Activated CD8-positive, alpha-beta T cell treated with anti-CD3 and anti-CD28 coated beads, Interleukin-2, amount 10 ng/mL, durations not matched to agents 7 days and 5 days (primary cell): ENCODE results near the gene TIMM17A. TPM values are rescaled to one million over a fixed set of nuclear protein-coding genes. Genes with fewer than 3 reads are reported as not detected.
"Not testable (repeated sequence)": the region's sequence is repeated elsewhere in the genome, so short reads cannot be mapped to it uniquely, and the experiment has no call there.

Experiments
- ATAC-seq: fragments of 150-1000 bp; cut with Tn5 transposase; one replicate; pipeline ENCODE4 v1.10.0; 2021; ENCODE audit warnings: moderate library complexity
- CTCF ChIA-PET: fragments of 350-600 bp; sonication (Branson Sonifier 250); formaldehyde crosslinking; loops from one replicate; lab custom pipeline; 2021; ENCODE audit warnings: antibody characterized with exemption; lab: Charles Lee
- POLR2A ChIA-PET: fragments of 350-600 bp; sonication (Branson Sonifier 250); formaldehyde crosslinking; loops from one replicate; lab custom pipeline; 2021; ENCODE audit warnings: antibody characterized with exemption; lab: Charles Lee
- DNase-seq: peaks from one replicate; pipeline ENCODE4 v3.0.0-alpha.2; 2020
- H3K27ac Mint-ChIP-seq: one replicate; pipeline ENCODE4 v1.8.0; 2021; ENCODE audit warnings: mild to moderate bottlenecking, mixed read lengths
- H3K27me3 Mint-ChIP-seq: one replicate; pipeline ENCODE4 v1.8.0; 2021; ENCODE audit warnings: low read depth, mixed read lengths
- H3K36me3 Mint-ChIP-seq: one replicate; pipeline ENCODE4 v1.8.0; 2021; ENCODE audit warnings: low read depth, mixed read lengths
- H3K4me1 Mint-ChIP-seq: one replicate; pipeline ENCODE4 v1.8.0; 2021; ENCODE audit warnings: low read depth, mixed read lengths
- H3K4me3 Mint-ChIP-seq: one replicate; pipeline ENCODE4 v1.8.0; 2021; ENCODE audit warnings: mild to moderate bottlenecking, mixed read lengths
- H3K9me3 Mint-ChIP-seq: one replicate; pipeline ENCODE4 v1.8.0; 2022; ENCODE audit warnings: mixed read lengths; ENCODE audit not compliant: insufficient read depth
- total RNA-seq, 2 experiments: library from RNA; stranded (reverse); gene quantifications; one replicate each; pipeline ENCODE4 v1.2.3, GENCODE V29; 2021

TIMM17A gene
- total RNA-seq, 2 experiments from 2014 or later, result 51.4 to 54.0 TPM

DNA sequence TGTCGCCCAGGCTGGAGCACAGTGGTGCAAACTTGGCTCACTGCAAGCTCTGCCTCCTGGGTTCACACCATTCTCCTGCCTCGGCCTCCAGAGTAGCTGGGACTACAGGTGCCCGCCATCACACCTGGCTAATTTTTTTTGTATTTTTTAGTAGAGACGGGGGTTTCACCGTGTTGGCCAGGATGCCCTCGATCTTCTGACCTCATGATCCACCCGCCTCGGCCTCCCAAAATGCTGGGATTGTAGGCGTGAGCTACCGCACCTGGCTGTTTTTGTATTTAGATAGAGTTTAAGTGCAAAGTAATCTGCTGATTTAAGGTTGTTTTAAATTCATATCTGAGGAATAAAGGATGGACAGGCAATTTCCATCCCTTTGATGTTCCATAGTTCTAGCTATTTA is 7.1 kb downstream of the TIMM17A start:
- not testable (repeated sequence) for ATAC-seq, H3K9me3 Mint-ChIP-seq, H3K4me1 Mint-ChIP-seq, H3K4me3 Mint-ChIP-seq, H3K27me3 Mint-ChIP-seq, H3K27ac Mint-ChIP-seq, DNase-seq
- ChIA-PET POLR2A (interaction anchor here (0.6 kb wide), 1 partner anchor 130 kb away, joined by 3 read pairs; no protein-coding TSS in a partner anchor), CTCF (interaction anchor here (0.8 to 9.2 kb wide), 3 partner anchors 11 to 67 kb away, joined by 3 to 67 read pairs (median 16); no protein-coding TSS in a partner anchor)
- peaks cover 61% of the 10 kb centered on the region for H3K36me3 Mint-ChIP-seq

DNA sequence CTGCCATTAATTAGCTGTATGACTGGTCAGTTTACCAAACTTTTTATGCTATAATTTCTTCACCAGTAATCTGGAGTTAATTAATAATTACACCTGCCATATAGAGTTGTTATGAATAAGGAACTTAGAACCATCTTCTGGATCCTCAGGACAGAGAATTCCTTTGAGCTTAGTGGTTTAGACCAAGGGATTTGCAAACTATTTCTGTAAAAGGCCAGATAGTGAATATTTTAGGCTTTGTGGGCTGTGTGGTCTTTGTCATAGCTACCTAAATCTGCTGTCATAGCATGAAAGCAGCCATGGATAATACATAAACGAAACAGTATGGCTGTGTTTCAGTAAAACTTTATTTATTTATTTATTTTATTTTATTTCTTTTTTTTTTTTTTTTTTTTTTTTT is 9.0 kb downstream of the TIMM17A start:
- Mint-ChIP-seq H3K27me3 (no peaks in the 10 kb centered on the region), H3K27ac (no peak overlapping the region), H3K4me1 (no peaks in the 10 kb centered on the region), H3K9me3 (no peaks in the 10 kb centered on the region), H3K36me3 (peaks cover 59% of the 10 kb centered on the region), H3K4me3 (no peak overlapping the region)
- ATAC-seq (no peak), DNase-seq (no peak)
- ChIA-PET POLR2A (interaction anchor here (0.8 kb wide), 1 partner anchor 9 kb away, joined by 3 read pairs; the partner anchor contains the start of gene TIMM17A), CTCF (interaction anchor here (0.7 to 9.2 kb wide), 4 partner anchors 9 to 68 kb away, joined by 3 to 67 read pairs (median 10); no protein-coding TSS in a partner anchor)

DNA sequence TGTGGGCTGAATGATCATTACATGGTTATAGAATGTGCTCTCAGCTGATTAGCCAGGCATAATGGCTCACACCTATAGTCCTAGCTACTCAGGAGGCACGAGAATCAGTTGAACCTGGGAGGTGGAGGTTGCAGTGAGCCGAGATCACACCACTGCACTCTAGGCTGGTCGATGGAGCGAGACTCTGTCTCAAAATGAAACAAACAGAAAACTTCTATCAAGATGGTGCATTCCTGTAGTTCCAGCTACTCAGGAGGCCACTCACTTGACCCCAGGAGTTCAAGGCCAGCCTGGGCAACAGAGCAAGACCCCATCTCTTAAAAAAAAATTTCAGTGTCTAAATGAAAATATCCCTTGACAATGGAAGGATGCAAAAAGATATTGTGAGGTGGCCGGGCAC is 10.9 kb downstream of the TIMM17A start:
- Mint-ChIP-seq H3K9me3 (no peaks in the 10 kb centered on the region), H3K27me3 (no peaks in the 10 kb centered on the region), H3K36me3 (peaks cover 67% of the 10 kb centered on the region), H3K27ac (no peak overlapping the region), H3K4me1 (no peaks in the 10 kb centered on the region), H3K4me3 (no peak overlapping the region)
- no peak for DNase-seq
- ChIA-PET CTCF (interaction anchor here (0.6 to 9.2 kb wide), 2 partner anchors 70 to 421 kb away, joined by 4 to 67 read pairs; no protein-coding TSS in a partner anchor), POLR2A (no interaction called here)
- ATAC-seq, result no peak

DNA sequence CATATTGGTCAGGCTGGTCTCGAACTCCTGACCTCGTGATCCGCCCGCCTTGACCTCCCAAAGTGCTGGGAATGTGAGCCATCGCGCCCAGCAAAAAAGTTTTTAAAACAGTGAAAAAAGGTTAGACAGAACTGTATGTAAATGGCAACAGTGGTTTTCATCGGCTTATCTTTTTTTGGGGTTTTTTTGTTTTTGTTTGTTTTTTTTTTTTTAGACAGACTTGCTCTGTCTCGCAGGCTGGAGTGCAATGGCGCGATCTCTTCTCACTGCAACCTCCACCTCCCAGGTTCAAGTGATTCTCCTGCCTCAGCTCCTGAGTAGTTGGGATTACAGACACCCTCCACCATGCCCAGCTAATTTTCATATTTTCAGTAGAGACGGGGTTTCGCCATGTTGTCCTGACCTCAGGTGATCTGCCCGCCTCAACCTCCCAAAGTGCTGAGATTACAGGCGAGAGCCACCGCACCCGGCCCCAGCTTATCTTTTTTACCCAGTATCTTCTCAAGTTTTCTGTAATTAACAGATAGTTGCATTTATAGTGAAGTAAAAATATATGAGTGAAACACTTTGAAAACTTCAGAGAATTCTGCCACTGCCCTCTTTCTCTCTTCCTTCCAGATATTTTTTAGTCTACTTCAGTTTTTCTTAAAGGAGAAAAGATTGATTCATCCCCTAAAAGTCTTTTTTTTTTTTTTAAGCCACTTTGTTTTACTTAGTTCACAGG is 13.1 kb downstream of the TIMM17A start:
- Mint-ChIP-seq H3K27ac (no peak overlapping the region), H3K9me3 (no peaks in the 10 kb centered on the region), H3K4me3 (no peak overlapping the region), H3K4me1 (peaks cover 5% of the 10 kb centered on the region), H3K36me3 (peaks cover 53% of the 10 kb centered on the region), H3K27me3 (no peaks in the 10 kb centered on the region)
- DNase-seq (no peak), ATAC-seq (no peak)
- ChIA-PET POLR2A (no interaction called here), CTCF (interaction anchor here (0.6 to 9.2 kb wide), 8 partner anchors 11 to 526 kb away, joined by 3 to 67 read pairs (median 4); partner anchors contain the start of genes RNPEP and TIMM17A)

DNA sequence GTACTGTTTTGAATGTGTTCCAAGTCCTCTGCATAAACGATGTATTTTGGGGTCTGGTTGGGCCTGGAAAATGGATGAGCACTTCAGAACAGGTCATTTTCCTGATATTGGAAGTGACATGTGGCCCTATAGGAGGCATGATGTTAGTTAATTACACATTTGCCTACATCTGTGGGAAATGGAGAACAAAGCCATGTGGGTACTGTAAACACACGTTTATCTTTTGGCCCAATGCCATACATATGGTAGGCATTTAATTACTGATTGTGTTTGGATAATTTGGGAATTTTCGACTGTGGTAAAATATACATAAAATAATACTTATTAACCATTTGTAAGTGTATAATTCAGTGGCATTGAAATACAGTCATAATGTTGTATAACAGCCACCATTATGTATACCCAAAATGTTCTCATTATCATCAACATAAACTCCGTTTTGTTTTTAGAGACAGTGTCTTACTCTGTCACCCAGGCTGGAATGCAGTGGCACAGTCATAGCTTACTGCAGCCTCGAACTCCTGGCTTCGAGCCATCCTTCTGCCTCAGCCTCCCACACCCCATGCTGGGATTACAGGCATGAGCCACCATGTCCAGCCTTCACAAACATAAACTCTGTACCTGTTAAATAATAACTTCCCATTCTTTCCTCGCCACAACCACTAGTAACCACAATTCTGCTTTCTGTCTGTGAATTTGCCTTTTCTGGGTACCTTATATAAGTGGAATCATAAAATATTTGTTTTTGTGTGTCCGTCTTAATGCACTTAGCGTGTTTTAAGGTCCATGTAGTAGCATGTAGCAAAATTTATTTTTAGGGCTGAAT is 15.2 kb downstream of the TIMM17A start:
- DNase-seq (no peak), ATAC-seq (no peak)
- Mint-ChIP-seq H3K4me1 (peaks cover 5% of the 10 kb centered on the region), H3K9me3 (no peaks in the 10 kb centered on the region), H3K36me3 (peaks cover 40% of the 10 kb centered on the region), H3K27ac (no peak overlapping the region), H3K27me3 (peaks cover 8% of the 10 kb centered on the region), H3K4me3 (no peak overlapping the region)
- ChIA-PET CTCF (interaction anchor here (4.9 to 9.2 kb wide), 3 partner anchors 74 to 91 kb away, joined by 40 to 145 read pairs (median 67); no protein-coding TSS in a partner anchor), POLR2A (no interaction called here)

DNA sequence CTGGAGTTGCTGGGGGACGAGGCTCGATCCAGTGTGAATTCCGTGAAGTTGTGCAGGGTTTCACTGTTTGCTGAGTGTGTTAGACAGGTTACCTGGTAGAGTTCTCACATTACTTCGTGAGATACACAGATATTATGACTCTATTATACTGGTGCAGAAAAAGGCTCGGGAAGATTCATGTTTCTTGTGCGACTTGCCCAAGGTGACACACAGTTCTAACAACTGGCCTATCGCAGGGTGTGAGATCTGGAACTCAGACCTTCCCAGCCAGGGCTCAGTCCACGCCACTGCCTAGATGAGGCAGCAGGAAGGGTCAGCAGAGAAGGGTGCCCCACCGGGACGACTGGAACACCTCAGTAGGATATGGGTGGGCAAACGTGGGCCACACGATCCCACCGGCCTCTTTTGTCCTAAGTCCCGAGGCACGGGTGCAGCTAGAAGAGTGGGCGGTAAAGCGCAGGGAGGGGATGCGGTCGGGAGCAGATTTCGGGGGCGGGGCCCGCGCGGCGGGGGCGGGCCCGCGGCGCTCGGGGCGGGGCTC is 26.8 kb downstream of the TIMM17A start:
- Mint-ChIP-seq H3K27me3 (peaks cover 8% of the 10 kb centered on the region), H3K36me3 (no peaks in the 10 kb centered on the region), H3K27ac (peak overlapping the region; percentile 84), H3K9me3 (no peaks in the 10 kb centered on the region), H3K4me3 (peak overlapping the region; percentile 89), H3K4me1 (peaks cover 19% of the 10 kb centered on the region)
- CTCF ChIA-PET, result interaction anchor here (1.0 to 3.7 kb wide), 7 partner anchors 9 to 178 kb away, joined by 3 to 25 read pairs (median 5); partner anchors contain the start of genes IPO9 and PTPN7
- POLR2A ChIA-PET, result interaction anchor here (0.5 kb wide), 1 partner anchor 401 kb away, joined by 3 read pairs; no protein-coding TSS in a partner anchor
- DNase-seq (peak; percentile 75), ATAC-seq (no peak)

DNA sequence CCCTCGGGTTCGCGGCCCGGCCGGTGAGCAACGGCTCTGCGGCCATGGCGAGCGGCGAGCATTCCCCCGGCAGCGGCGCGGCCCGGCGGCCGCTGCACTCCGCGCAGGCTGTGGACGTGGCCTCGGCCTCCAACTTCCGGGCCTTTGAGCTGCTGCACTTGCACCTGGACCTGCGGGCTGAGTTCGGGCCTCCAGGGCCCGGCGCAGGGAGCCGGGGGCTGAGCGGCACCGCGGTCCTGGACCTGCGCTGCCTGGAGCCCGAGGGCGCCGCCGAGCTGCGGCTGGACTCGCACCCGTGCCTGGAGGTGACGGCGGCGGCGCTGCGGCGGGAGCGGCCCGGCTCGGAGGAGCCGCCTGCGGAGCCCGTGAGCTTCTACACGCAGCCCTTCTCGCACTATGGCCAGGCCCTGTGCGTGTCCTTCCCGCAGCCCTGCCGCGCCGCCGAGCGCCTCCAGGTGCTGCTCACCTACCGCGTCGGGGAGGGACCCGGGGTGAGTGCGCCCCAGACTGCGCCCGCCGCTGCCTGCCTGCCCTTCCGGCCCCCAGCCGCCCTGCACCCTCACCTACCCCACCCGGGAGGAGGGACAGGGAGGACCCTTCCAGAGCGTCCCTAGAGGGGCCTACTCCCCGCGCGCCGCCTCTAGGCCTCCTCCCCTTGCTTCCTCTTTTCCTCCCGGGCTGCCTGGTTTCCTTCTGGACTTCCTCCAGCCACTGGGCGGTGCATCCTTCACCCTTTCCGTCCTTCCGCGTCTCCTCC is 27.5 kb downstream of the TIMM17A start, which contains the start of gene RNPEP:
Gene RNPEP, plus strand, starts transcription at position 26 of the 757 bp plus-strand sequence. Its CDS starts 19 bp downstream, at position 45.
- no peaks in the 10 kb centered on the region for H3K9me3 Mint-ChIP-seq
- CTCF ChIA-PET, result interaction anchor here (1.0 to 3.7 kb wide), 7 partner anchors 10 to 178 kb away, joined by 3 to 25 read pairs (median 5); partner anchors contain the start of genes IPO9 and PTPN7
- POLR2A ChIA-PET, result no interaction called here

DNA sequence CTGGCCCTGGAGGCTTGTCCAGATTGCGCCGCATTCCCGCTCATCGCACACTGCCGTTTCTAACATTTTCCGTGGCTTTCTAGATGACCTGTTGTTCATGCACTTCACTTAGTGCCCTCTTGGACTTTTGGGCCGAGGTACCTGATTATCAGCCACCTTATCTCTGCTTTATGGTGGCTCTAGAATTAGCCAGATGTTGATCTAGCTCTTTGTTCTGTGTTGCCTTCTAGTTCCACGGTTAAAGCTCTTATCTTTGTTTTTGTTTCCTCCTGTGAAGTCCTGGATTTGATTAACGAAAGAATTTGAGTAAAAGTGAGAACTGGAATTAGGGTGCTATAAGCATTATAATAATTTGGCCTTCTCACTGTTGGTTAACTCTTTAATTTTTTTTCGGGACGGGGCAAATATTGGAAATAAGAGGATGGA is 28.1 kb downstream of the TIMM17A start:
- Mint-ChIP-seq H3K9me3 (no peaks in the 10 kb centered on the region), H3K27ac (peak overlapping the region; percentile 75), H3K4me1 (peaks cover 19% of the 10 kb centered on the region), H3K36me3 (no peaks in the 10 kb centered on the region), H3K27me3 (peaks cover 8% of the 10 kb centered on the region), H3K4me3 (peak overlapping the region; percentile 83)
- ATAC-seq, result peak; percentile 9
- no peak for DNase-seq
- ChIA-PET POLR2A (no interaction called here), CTCF (interaction anchor here (0.7 to 3.7 kb wide), 6 partner anchors 15 to 154 kb away, joined by 3 to 25 read pairs (median 4); partner anchors contain the start of gene IPO9)

More for the DNA sequence above, 27.5 kb downstream of the TIMM17A start, which contains the start of gene RNPEP:
- Mint-ChIP-seq H3K4me1 (peaks cover 19% of the 10 kb centered on the region), H3K27ac (peak within 1 kb of the TSS; percentile 84), H3K36me3 (no peaks in the 10 kb centered on the region), H3K27me3 (peaks cover 8% of the 10 kb centered on the region), H3K4me3 (peak within 1 kb of the TSS; percentile 89)
- peak; percentile 85 for ATAC-seq
- peak; percentile 65 for DNase-seq

DNA sequence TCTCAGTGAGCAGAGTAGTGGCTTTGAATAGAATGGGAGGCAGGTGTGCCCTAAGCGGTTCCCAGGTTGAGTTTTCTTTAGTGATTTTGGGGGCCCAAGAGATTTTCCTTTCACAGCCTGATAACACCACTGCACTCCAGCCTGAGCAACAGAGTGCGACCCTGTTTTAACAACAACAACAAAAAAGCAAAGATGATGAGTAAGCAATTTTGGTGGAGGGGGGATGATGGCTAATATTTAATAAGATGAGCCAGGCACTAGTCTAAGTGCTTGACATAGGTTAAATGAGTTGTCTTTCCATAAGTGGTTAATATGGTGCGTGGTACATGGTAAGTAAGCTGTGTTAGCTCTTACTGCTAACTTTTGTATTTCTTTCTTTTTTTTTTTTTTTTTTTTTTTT is 29.1 kb downstream of the TIMM17A start:
- POLR2A ChIA-PET, result no interaction called here
- Mint-ChIP-seq H3K4me3 (no peak overlapping the region), H3K9me3 (no peaks in the 10 kb centered on the region)

DNA sequence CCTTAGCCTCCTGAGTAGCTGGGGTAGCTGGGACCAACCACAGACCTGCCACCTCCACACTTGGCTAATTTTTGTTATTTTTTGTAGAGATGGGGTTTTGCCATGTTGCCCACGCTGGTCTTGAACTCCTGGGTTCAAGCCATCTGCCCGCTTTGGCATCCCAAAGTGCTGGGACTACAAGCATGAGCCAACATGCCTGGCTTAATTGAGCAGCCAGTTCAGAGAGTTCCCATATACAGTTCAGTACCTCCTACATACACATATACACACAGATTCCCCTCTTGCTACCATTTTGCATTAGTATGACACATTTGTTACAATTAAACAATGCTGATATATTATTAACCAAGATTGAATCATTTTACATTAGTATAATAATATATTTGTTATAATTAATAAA is 30.1 kb downstream of the TIMM17A start:
- Mint-ChIP-seq H3K36me3 (peaks cover 5% of the 10 kb centered on the region), H3K4me1 (peaks cover 19% of the 10 kb centered on the region), H3K9me3 (no peaks in the 10 kb centered on the region), H3K27ac (no peak overlapping the region), H3K4me3 (no peak overlapping the region), H3K27me3 (peaks cover 3% of the 10 kb centered on the region)
- DNase-seq, result no peak
- CTCF ChIA-PET, result interaction anchor here (2.0 to 2.1 kb wide), 2 partner anchors 12 to 15 kb away, joined by 9 to 11 read pairs; no protein-coding TSS in a partner anchor
- no peak for ATAC-seq
- POLR2A ChIA-PET, result no interaction called here

More for the DNA sequence above, 29.1 kb downstream of the TIMM17A start:
- CTCF ChIA-PET, result interaction anchor here (2.0 to 2.1 kb wide), 2 partner anchors 11 to 15 kb away, joined by 9 to 11 read pairs; no protein-coding TSS in a partner anchor
- peaks cover 19% of the 10 kb centered on the region for H3K4me1 Mint-ChIP-seq
- peaks cover 3% of the 10 kb centered on the region for H3K36me3 Mint-ChIP-seq
- H3K27me3 Mint-ChIP-seq, result peaks cover 5% of the 10 kb centered on the region
- ATAC-seq, result no peak
- H3K27ac Mint-ChIP-seq, result no peak overlapping the region
- DNase-seq, result no peak
